CD4-positive, alpha-beta T cell treated with Interferon alpha-2 for 1 hour (primary cell): ENCODE measurements around the gene EIF5AL1.

Experiments used
- DNase-seq, 2 donors: peaks; one replicate each; pipeline ENCODE4 v3.0.0-alpha.2; 2020 to 2022

Gene EIF5AL1

DNA sequence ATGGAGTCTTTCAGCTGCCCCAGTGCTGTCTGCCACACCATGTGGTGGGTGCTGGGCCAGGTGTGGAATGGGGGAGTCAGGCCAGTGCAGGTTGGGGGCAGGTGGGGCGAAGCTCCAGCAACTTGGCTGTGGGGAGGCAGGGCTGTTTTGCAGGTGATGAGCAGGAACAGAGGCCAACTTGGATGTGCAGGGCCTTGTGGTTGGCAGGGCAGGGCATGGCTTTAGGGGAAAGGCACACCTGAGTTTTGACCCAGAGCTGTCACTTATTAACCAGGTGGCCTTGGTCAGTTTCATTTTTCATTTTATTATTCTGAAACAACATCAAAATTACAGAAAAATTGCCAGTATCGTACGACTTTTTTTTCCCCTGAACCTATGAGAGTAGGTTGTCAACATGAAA, 48.9 kb downstream of the EIF5AL1 start:
- DNase-seq, result no peak

DNA sequence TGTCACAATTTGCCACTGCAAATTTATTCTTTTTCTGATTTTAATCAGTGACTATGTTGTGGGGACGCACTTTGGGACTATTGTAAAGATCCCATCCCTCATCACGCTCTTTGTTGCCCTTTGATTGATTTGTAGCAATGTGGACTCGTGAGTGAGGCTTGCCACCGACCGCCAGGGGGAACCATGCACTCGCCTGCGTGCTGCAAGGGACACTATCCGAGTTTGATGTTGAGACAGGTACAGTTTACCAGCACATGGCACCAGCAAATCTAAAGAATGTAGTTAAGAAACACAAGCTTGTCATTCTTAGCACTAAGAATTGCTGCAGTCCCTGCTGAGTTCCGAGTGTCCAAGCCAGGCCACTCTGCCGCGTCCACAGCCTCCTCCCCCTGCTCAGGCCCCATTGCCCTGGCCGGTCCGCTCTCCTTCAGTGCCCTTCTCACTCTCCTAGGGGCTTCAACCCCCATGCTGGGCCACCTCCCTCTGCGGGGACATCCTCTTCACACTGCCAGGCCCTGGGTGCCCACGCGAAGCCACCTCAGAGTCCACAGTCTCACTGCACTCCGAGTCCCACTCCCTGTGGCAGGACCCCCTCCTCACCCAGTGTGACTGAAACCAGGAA, 49.9 kb downstream of the EIF5AL1 start:
- peak; percentile 34 to 60 for DNase-seq

DNA sequence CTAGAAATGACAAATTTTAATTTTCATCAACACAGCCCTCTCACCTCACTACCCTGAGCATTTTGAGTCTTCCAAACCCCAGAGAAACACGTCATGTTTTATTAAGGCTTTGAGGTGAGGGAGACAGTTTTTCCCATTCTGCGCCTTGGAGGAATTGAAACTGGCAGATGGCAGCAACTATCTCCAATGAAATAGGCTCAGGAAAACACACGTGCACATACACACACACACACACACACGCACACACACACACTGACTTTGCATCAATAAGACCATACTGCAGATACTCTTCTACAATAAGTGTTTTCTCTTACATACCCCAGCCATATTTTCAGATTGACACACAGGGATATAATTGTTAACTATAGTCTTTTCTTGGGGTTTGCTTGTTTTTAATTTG, 51.1 kb downstream of the EIF5AL1 start:
- DNase-seq, result no peak
